NCI-H524 treated with DMSO at 0.1 percent for 48 hours (cell line): Measurements from ENCODE around the gene TSPAN18.

Experiments used
- DNase-seq: peaks from one replicate; lab custom pipeline; 2025; lab: John Stamatoyannopoulos, UW

The TSPAN18 gene

DNA sequence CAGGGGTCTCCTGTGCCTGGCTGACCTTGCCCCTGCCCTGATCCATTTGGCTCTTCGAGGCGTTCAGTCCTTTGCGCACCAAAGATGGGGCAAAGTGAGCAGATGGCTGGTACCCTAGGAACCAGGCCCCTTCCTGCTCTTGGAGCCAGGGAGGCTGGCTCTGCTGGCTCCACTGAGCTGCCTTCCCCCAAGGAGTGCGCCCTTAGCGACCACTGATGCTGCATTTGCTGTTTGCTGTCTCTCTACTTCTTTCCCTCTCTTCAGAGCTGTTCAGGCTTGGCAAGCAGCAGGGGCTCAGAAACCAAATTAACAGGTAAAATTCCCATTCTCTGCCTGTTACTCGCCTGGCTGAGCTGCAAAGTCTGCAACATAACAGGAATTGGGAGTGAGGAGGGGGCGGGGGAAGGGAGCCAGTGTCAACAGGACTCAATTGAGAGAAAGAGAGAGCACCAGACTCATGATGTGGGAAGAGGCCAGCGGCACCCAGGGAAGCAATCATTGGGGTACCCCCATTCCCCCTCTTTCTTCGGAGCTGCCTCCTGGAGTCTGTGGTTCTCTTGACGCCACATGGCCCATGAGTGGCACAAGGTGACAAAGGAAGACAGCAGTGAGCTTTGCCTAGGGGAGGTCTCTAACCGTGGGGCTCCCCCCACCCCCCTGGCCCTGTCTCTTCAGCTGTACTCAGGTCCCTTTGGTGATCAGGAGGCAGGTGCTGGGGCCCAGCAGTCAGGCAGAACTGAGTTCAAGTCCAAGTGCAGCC lies 121.6 kb downstream of the TSPAN18 start:
- no peak for DNase-seq

DNA sequence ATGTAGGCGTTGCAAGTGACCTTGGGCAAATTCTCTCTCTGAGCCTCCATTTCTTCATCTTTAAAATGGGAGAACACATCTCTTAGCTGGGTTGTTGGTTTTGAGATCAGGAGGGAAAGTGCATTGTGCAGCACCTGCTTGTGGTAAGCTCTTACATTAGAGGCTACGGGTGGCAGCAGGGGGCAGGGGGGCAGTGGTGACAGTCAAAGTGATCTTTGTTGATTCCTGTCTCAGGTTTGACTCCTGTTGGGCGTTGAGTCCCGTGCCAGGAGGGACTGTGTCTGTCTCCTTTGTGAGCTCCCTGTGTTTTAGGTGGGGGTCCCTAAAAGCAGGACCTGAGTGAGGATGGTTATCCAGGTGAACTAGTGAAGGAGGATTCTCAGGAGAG lies 122.2 kb downstream of the TSPAN18 start:
- DNase-seq: no peak

DNA sequence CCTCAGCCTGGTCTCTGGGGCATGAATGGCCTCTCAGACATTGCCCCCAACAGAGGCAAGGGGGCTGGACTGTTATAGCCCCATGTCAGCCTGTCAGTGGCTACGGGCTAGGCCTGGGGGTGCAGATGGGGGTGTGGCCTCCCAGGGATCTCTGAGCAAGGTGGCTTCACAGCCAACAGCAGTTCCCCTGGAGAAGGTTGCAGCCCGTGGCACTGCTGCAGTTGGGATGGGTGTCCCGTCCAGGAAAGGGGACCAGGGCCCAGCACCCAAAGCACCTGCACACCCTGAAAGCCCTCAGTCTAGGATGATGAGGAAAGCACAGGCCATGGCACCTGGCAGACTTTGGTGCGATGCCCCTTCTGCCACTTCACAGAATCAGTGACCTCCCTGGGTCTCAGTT lies 122.7 kb downstream of the TSPAN18 start:
- no peak for DNase-seq

DNA sequence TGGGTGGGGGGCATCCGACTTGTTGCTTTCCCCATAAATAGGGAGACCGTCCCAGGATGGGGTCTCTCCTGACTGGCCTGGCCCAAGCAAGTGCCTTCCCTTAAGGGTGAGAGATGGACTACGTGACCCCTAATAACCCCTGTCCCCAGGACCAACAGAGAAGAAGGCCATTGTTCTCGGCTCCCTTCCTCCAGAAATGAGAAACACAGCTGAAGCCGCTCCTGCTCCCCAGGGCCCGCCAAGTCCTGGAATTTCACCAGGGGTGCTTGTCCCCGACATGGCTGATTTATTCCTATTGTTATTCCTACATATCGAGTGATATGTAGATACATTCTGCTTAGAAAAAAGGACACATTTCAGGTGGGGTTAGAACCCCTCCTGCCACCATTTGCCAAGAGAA lies 123.2 kb downstream of the TSPAN18 start:
- DNase-seq: no peak

DNA sequence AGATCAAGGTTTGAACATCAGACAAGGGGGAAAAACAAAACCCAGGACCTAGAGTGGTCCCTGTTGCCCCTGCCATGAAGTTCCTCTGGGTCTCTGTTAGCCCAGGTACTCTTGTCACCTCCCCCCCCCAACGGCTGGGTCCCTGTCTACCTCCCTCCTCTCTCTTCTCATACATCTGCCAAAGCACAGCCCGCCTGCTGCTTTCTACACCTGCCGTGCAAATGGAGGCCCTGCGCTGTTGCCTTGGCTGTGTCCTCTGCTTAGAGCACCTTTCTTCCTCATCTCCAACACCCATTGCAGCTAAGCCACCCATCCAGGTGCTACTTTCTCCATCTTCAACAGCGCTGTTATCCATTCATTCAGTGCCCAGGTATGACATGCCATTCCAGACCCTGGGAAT lies 124.7 kb downstream of the TSPAN18 start:
- DNase-seq: no peak

DNA sequence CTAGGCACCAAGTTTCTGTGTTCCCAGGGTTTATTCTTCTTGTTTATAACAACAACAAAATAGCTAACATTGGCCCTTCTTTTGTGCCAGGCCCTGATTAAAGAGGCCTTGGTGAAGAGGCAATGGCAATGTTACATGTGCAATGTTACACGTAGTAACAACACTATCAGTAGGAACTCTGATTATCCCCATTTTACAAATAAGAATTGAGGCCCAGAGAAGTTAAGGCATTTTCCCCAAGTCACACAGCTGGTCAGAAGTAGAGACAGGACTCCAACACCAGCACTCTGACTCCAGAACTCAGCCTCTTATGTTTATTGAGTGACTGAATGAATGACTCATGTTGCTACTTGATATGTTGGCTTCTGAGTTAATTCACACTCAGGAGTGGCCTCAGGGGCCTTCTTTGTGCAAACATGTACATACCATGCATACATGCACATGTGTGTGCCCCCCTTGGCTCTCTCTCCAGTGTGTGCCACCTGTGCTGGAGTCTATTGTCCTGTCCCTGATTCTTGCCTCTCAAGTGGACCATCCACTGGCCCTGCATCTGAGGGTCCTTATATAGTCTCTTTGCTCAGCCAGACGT lies 125.5 kb downstream of the TSPAN18 start:
- no peak for DNase-seq

DNA sequence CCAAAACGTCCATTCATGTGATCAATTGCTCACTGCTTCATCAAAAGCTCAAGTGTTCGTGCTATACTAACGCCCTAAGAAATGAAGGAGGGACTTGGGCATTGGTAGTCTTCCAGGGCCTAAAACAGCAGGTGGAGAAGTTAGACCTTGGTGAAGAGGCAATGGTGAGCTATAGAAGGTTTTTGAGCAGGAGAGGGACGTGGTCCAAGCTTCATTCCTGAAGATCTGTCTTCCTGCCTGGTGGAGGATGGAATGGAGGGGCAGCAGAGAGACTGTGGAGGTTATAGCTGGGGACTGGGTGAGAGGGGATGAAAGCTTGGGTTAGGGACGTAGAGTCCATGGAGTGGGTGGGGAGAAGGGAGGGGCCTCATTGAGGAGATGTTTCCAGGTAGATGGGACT lies 126.2 kb downstream of the TSPAN18 start:
- no peak for DNase-seq

DNA sequence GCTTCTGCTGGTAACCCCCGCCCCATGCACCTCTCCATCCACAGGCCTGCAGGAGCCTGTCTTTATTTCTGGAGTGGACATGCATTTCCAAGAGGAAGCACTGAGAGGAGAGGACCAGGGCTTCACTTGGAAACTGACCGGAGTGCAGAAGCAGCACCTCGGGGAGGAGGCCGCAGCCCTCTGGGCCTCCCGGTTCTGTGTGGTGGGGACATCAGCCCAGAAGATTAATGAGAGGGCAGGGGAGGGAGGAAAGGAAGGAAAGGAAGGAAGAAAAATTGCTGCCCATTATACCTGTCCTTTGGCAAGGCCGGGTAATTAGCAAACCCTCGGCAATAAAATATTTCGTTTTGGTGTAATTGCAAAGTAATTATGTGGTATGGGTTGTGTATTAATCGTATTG lies 126.9 kb downstream of the TSPAN18 start:
- DNase-seq: no peak

DNA sequence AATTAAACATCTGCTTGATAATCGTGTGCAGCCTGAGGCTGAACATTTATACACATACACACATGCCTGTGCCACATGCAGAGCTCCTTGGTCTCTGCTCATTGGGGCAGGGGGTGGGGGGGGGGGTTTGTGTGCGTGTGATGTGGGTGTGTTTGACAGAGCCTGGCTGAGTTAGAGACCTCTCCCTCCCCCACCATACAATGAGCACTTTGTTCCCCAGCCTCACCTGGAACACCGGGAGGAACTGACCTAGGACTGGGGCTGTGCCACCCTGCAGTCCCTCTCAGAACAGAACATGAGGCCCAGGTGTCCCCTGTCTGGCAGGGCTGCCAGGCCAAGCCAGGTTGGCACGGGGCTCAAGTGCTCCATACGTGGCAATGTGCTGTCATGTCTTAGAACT lies 127.3 kb downstream of the TSPAN18 start:
- DNase-seq: no peak

DNA sequence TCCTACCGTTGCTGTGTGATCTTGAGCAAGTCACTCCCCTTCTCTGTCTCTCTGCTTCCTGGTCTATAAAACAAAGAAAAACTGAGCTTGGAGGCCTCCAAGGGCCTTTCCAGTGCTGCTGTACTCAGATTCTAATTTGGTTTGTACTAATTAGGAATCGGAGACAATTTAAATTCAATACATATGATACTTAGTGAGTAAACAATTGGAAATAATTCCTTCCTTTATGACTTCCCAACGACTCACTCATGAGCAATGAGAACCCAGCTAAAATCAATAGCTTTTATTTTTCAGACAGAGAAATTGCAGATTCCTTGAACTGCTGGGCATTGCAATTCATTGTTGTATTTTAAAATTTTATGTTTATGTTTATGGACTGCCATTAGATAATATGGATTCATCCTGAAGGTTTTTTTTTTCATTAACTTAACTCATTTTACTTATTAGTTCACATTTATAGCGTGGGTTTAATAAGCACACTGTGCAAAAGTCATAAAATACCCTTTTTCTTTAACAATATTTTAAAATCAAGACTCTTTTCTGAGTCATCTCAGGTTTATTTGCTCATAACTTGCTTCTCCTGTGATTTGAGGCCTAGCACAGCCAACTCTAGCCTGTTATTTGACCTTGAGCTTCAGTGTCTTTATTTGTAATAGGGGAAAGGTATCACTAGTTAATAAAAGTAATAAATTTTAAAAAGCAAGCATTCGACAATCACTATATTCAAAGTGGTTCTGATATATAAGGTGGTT lies 128.2 kb downstream of the TSPAN18 start:
- DNase-seq: no peak

DNA sequence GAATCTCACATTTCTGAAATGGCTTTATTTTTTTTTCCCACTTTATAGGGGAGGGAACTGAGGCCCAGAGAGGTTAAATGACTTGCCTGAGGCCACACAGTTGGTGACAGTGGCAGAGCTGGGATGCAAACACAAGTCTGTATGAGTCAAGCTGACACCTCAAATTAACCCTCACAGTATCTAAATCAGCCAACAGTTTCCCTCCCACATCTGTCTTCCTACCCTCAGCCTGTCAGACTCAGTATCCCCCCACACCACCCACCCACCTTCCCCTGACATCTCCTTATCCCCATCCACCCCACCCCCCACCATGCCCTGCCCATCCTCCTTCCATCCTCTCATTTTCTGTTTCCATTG lies 128.7 kb downstream of the TSPAN18 start:
- no peak for DNase-seq

DNA sequence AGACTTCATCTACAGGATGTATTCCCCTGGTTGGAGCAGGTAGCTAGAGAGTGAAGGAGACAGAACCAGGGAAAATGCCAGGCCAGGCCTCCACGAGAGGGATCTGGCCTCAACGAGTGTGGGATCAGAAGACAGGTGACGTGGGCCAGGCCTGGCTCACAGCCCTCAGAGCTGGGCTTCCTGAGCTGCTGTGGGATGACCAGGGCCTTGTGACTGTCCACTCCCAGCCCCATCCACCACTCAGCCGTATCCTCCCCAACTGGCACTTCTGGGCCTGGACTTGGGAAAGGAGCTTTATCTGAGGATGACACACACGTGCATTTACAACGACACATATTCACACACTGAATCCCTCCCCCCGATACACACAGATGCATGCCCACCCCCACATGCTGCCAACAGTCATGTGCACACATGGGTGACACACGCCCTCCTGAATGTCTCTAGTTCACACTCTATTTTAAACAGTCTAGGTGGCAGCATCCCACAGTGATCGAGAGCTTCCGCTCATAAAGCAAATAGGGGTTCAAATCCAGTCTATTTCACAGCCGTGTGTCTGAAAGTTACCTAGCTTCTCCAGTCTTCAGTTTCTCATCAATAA lies 130.8 kb downstream of the TSPAN18 start:
- no peak for DNase-seq

DNA sequence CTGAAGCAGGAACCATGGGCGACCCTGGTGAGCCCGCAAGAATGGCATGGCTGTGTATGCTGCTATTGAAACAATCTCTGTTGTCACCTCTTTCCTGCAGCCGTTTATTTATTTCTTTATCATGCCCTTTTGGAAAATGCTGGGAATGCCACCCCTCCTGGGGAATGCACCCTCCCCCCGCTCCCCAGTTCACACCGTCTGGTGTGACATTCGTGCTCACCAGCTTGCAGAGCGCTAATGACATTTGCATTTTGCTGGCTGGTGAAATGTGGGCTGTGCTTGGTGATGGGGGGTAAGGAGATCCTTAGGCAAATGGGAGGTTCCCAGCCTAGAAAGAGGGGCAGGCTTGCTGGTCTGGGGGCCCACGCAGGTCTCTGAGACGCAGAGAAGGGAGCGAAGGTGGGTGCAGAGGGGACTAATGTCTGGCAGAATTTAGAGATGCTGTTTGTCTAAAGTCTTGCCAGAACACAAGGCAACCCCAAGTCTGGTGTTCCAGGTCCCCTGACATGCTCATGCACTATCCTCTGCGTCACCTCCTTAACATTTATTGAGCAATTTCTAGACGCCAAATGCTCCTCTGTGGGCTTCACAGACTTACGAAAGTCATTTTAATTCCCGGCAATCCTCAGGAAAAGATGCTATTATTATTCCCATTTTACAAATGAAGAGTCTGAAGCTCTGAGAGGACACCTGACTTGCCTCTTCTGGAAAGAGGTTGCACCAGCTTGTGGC lies 132.2 kb downstream of the TSPAN18 start:
- DNase-seq: no peak

DNA sequence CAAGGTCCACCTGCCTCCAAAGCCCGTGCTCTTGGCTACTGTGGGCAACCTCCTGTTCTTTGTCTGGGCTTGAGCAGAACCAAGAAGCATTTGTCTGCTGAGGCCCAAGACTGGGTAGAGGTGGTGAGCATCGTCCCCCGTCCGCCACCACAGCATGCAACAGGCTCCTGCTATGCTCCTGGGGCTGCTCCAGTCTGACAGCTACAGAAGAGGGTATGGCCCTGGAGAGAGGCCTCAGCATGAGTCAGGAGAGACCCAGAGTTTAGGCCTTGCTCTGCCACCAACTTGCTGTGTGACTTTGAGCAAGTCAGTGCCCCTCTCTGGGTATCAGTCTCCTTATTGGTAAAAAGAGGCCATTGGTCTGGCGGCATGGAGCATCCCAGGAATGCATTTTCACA lies 132.8 kb downstream of the TSPAN18 start:
- no peak for DNase-seq

DNA sequence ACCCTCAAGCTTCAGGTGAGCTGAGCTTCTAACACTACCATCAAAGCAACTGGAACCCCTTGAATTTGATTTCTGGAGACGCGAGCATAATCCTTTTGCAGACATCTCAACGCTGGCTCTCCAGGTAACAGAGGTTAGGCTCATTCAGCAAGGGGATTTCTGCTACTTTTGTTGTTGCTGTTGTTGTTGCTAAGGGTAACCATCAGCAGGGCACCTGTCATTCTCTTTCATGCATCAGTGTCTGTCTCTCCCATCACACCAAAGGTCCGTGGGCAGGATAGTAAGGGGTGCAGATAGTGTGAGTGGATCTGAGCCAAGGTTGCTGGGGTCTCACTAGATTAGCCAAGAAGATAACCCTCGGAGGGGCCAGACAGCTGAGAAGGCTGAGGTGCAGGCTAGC lies 133.6 kb downstream of the TSPAN18 start:
- no peak for DNase-seq

DNA sequence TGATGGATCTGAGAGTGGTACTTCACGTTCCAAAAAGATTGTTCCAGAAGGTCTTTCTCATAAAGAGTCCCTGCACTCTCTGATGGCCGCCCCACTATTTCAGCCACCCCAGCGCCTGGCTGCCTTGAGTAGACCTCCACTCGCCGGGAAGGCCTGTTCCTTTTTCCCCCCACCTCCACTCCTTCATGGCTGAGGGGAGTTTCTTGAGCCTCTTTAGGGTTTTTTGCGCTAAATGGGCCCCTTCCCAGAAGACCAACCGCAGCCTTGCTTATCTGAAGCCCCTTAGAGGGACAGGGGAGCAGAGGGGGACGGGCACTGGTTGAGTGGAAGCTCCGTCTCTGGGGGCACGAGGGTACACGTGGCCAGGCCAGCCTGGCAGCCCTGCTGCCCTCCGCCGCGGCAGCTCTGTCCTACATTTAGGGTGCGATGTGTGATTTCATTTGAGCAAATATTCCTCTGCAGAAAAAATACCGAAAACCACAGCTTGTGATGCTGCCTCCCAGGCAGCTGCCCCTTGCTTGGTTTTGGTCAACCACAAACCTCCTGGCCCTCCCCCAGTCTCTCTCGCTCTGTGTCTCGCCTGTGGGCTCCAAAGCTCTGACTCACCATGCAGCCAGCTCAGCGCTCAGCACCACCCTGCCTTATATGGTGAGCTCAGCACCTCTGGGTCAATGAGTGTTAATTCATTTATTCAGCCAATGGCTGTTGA lies 135.2 kb downstream of the TSPAN18 start:
- no peak for DNase-seq

DNA sequence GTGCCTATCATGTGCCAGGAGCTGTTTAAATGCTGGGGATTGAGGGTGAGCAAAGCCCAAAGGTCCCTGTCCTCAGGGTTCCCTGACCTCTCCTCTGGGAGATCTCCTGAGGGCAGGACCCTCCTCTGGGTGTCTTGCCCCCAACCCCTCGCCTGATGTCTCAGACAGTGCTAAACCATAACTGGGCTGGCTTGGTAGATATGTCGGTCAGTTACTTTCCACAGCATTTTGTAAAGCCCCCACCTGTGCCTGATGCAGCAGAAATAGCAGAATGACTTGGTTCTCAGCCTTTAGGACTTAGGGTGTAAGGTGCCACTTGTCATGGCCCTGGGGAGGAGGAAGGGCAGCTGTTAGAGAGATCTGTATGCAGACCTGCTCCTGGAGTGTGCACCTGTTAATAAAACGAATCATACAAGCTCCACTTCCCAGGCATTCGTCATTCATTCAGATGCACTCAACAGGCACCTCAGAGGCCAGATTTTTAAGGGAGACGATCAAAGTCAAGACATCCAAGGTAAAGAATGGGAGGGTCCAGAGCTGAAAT lies 135.9 kb downstream of the TSPAN18 start:
- peak; percentile 15 for DNase-seq

DNA sequence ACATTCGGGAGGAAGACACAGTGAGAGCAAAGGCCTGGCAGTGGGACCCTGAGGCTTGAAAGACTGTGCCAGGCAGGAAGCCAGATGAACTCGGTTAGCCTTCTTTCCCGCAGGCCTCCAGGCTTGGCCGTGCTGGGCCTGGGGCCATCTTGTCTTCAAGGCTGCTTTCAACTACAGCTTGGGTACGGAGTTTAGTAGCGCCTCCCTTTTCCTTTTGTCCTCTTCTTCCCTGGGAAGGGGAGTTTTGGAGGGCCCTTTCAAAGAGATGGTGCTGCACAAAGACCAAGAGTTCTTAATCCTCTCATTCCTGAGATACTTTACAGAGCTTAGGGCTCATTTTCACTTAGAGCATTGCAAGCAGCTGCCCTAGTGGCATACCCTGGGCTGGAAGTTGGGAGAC lies 136.5 kb downstream of the TSPAN18 start:
- peak; percentile 7 for DNase-seq

DNA sequence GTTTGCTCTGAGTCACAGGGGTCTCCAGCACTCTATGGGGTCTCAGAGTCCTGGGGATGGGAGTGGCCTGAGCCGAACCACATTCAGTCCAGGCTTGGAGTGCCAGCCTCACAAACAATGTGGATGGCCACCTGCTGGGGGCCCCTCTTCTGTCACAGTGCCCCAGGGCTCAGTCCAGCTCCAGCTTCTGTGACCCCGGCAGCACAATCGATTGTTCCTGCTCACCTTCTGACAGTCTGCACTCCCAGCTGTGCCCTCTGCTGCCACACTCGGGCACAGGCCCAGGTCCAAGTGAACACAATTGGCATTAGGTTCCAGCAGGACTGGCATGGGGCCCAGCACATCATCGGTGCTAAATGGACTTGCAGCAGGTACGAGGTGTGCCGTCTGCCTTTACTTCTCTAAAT lies 139.1 kb downstream of the TSPAN18 start:
- DNase-seq: no peak

DNA sequence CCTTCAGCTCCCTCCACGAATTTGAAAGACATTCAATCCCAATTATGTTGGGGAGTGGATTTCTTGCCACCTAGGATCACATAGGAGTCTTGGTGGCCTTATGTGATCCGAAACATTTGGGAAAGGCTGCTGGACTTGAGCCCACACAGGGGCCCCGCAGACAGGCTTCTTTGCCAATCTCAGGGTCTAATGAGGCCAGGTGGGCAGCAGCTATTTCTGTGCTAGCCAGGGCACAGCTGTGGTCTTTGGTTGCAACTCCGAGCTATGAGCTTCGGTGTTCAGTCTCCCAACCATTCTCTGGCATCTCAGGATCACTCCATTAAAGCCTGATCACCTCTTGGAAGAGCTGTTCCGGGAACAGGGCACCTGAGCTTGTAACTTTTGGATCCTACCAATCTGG lies 139.5 kb downstream of the TSPAN18 start:
- no peak for DNase-seq

DNA sequence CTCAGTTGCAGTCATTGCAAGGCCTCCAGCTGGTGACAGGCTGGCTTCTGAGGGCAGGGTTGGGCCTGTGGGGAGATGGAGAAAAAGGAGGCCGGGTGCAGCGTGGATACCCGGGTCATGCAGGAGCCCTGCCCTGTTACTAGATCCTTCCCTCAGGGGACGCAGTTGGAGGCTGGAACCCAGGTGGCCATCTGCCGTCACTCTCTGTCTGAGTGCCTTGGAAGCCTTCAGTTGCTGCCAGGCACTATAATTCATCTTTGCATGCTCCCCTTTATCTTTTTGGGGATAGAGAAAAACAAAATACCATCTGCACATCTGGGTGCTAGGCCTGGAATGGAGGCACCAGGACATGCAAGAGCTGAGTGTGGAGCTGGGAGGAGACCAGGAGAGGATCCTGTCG lies 141.3 kb downstream of the TSPAN18 start:
- peak; percentile 27 for DNase-seq
